Hepatocyte (in vitro differentiated cells): Measurements from ENCODE around the gene SHANK3. TPM values are rescaled to one million over a fixed set of nuclear protein-coding genes. Genes with fewer than 3 reads are reported as not detected.
A peak's percentile ranks its signal among the peaks of the same experiment; 100 is the strongest.

Experiments
- DNase-seq: peaks from one replicate; pipeline ENCODE4 v3.0.0-alpha.2; 2016; ENCODE audit warnings: low spot score
- H2AFZ ChIP-seq: fragments of 200-600 bp; sonication (generic); 2 replicates; pipeline ENCODE4 v1.6.0; 2016; ENCODE audit warnings: antibody characterized with exemption, mild to moderate bottlenecking
- H3K27ac ChIP-seq: fragments of 200-600 bp; sonication (generic); 2 replicates; pipeline ENCODE4 v1.5.1; 2016; ENCODE audit warnings: mild to moderate bottlenecking
- H3K27me3 ChIP-seq: fragments of 200-600 bp; sonication (generic); 2 replicates; pipeline ENCODE4 v1.6.1; 2016
- H3K36me3 ChIP-seq: fragments of 200-600 bp; sonication (generic); replicated peaks from 2 replicates; pipeline ENCODE4 v1.5.1; 2016; ENCODE audit warnings: low read depth; ENCODE audit not compliant: insufficient read depth
- H3K4me1 ChIP-seq: fragments of 200-600 bp; sonication (generic); 2 replicates; pipeline ENCODE4 v1.5.1; 2016; ENCODE audit warnings: mild to moderate bottlenecking, moderate library complexity; ENCODE audit not compliant: insufficient read depth
- H3K4me2 ChIP-seq: fragments of 200-600 bp; sonication (generic); 2 replicates; pipeline ENCODE4 v1.6.0; 2016
- H3K4me3 ChIP-seq: fragments of 200-600 bp; sonication (generic); 2 replicates; pipeline ENCODE4 v1.5.1; 2016; ENCODE audit warnings: mild to moderate bottlenecking
- H3K79me2 ChIP-seq: fragments of 200-600 bp; sonication (generic); 2 replicates; pipeline ENCODE4 v1.6.0; 2017; ENCODE audit warnings: mild to moderate bottlenecking
- H3K9me2 ChIP-seq: fragments of 200-600 bp; sonication (generic); replicated peaks from 2 replicates; pipeline ENCODE4 v1.6.0; 2017; ENCODE audit warnings: mild to moderate bottlenecking; ENCODE audit not compliant: insufficient read depth
- H3K9me3 ChIP-seq: fragments of 200-600 bp; sonication (generic); 2 replicates; pipeline ENCODE4 v1.5.1; 2016; ENCODE audit warnings: low read depth, mild to moderate bottlenecking
- H4K20me1 ChIP-seq: fragments of 200-600 bp; sonication (generic); 2 replicates; pipeline ENCODE4 v1.6.0; 2016; ENCODE audit warnings: mild to moderate bottlenecking; ENCODE audit not compliant: insufficient read depth, poor library complexity, severe bottlenecking
- CTCF ChIP-seq: fragments of 200-600 bp; sonication (generic); IDR thresholded peaks from 2 replicates; pipeline ENCODE4 v1.5.1; 2016; ENCODE audit warnings: antibody characterized with exemption, mild to moderate bottlenecking; ENCODE audit not compliant: poor library complexity
- EZH2 ChIP-seq: fragments of 200-600 bp; sonication (generic); IDR thresholded peaks from 2 replicates; pipeline ENCODE4 v1.6.1; 2016; ENCODE audit warnings: antibody characterized with exemption, mild to moderate bottlenecking, borderline replicate concordance
- EZH2phosphoT487 ChIP-seq: fragments of 200-600 bp; sonication (generic); IDR thresholded peaks from one replicate; pipeline ENCODE4 v1.6.1; 2018; ENCODE audit warnings: antibody characterized with exemption, mild to moderate bottlenecking, low read depth, moderate library complexity; ENCODE audit not compliant: unreplicated experiment, severe bottlenecking
- WGBS: methylation state at CpG from one replicate; pipeline ENCODE4 v1.1.6; 2016; ENCODE audit warnings: low lambda C conversion rate; ENCODE audit errors: missing lambda C conversion rate; 5-methylcytosine and 5-hydroxymethylcytosine counted together
- polyA plus RNA-seq: library from polyadenylated mRNA; unstranded; fragments of >200 nt; fragmentation: Nextera tagmentation; extraction: Ambion mirVana; gene quantifications from 2 replicates; pipeline ENCODE4 v1.2.1, GENCODE V29; 2016
- total RNA-seq: library from RNA; depleted of rRNA; stranded (reverse); fragments of >200 nt; gene quantifications from 2 replicates; pipeline ENCODE4 v1.2.3, GENCODE V29; 2014

Gene SHANK3
- total and polyA plus RNA-seq, 2 experiments from 2014 or later: 1.9 to 2.9 TPM

GRCh38 chr22:50699001-50699755, 26.6 kb downstream of the SHANK3 start:
- H3K4me1 ChIP-seq: peaks cover 13% of the 10 kb centered on the region
- 93% methylated on average over 14 of the region's 15 CpGs for WGBS
- peak overlapping the region; percentile 81 for H3K27ac ChIP-seq
- no peaks in the 10 kb centered on the region for H3K27me3 ChIP-seq
- H3K4me3 ChIP-seq: no peak overlapping the region
- no peaks in the 10 kb centered on the region for H4K20me1 ChIP-seq
- no peaks in the 10 kb centered on the region for H3K9me3 ChIP-seq
- no peak overlapping the region for H2AFZ ChIP-seq
- H3K36me3 ChIP-seq: no peaks in the 10 kb centered on the region
- TF ChIP-seq EZH2phosphoT487 (no peak), EZH2 (no peak), CTCF (no peak)
- no peaks in the 10 kb centered on the region for H3K9me2 ChIP-seq
- no peak overlapping the region for H3K4me2 ChIP-seq
- DNase-seq: no peak
- H3K79me2 ChIP-seq: no peaks in the 10 kb centered on the region

GRCh38 chr22:50699756-50700386, 27.2 kb downstream of the SHANK3 start:
- H3K9me3 ChIP-seq: no peaks in the 10 kb centered on the region
- no peaks in the 10 kb centered on the region for H3K9me2 ChIP-seq
- 64% methylated on average over 13 of the region's 15 CpGs for WGBS
- H3K4me2 ChIP-seq: no peak overlapping the region
- H3K27ac ChIP-seq: peak overlapping the region; percentile 81
- peak; percentile 49 for DNase-seq
- no peak overlapping the region for H2AFZ ChIP-seq
- TF ChIP-seq EZH2 (no peak), CTCF (peak; percentile 32)
- H3K4me3 ChIP-seq: no peak overlapping the region
- H3K79me2 ChIP-seq: no peaks in the 10 kb centered on the region
- H3K36me3 ChIP-seq: no peaks in the 10 kb centered on the region
- H3K27me3 ChIP-seq: no peaks in the 10 kb centered on the region
- peaks cover 13% of the 10 kb centered on the region for H3K4me1 ChIP-seq
- H4K20me1 ChIP-seq: no peaks in the 10 kb centered on the region

- no peaks in the 10 kb centered on the region for H3K27me3 ChIP-seq
- DNase-seq: peak; percentile 82
- 76% methylated on average over 19 of the region's 19 CpGs for WGBS
- H3K4me3 ChIP-seq: no peak overlapping the region
- peak overlapping the region; percentile 81 for H3K27ac ChIP-seq
- H3K9me2 ChIP-seq: no peaks in the 10 kb centered on the region
- H2AFZ ChIP-seq: no peak overlapping the region
- peak overlapping the region; percentile 21 for H3K4me2 ChIP-seq
- H4K20me1 ChIP-seq: no peaks in the 10 kb centered on the region
- peaks cover 19% of the 10 kb centered on the region for H3K4me1 ChIP-seq
- H3K36me3 ChIP-seq: no peaks in the 10 kb centered on the region
- H3K9me3 ChIP-seq: no peaks in the 10 kb centered on the region
- TF ChIP-seq CTCF (no peak), EZH2phosphoT487 (no peak), EZH2 (no peak)
- H3K79me2 ChIP-seq: no peaks in the 10 kb centered on the region
Observed at GRCh38 chr22:50700387-50701075, 27.9 kb downstream of the SHANK3 start.
